Heart left ventricle (tissue), 16 donors: ENCODE measurements around the gene TACC2. TPM values are rescaled to one million over a fixed set of nuclear protein-coding genes. Genes with fewer than 3 reads are reported as not detected.

ENCODE experiments used
- ATAC-seq, 4 donors: fragments of 200-7000 bp; cut with Tn5 transposase; one replicate each; pipeline ENCODE4 v1.9.1; 2020 to 2022; ENCODE audit warnings: moderate library complexity in 4 of 4, mild to moderate bottlenecking in 3 of 4, moderate number of reproducible peaks in 1 of 4
- DNase-seq, 5 donors: peaks; one replicate each; pipeline ENCODE4 v3.0.0-alpha.2; 2020
- H3K27ac ChIP-seq, 12 donors: fragments of 200-600 bp; sonication (generic) in 4 of 12; one replicate each; pipeline versions ENCODE4 v1.5.0 to v1.8.0; 2016 to 2022; ENCODE audit warnings: mild to moderate bottlenecking in 2 of 12
- H3K27me3 ChIP-seq, 9 donors: fragments of 200-600 bp; sonication (generic) in 2 of 9; one replicate each; pipeline versions ENCODE4 v1.5.1 to v1.8.0; 2016 to 2022; ENCODE audit warnings: mild to moderate bottlenecking in 3 of 9
- H3K36me3 ChIP-seq, 9 donors: fragments of 200-600 bp; sonication (generic) in 2 of 9; one replicate each; pipeline versions ENCODE4 v1.5.0 to v1.8.0; 2018 to 2022; ENCODE audit warnings: mild to moderate bottlenecking in 2 of 9
- H3K4me1 ChIP-seq, 12 donors: fragments of 200-600 bp; sonication (generic) in 4 of 12; one replicate each; pipeline versions ENCODE4 v1.5.0 to v1.8.0; 2016 to 2022; ENCODE audit warnings: mild to moderate bottlenecking in 3 of 12
- H3K4me3 ChIP-seq, 12 donors: fragments of 200-600 bp; sonication (generic) in 4 of 12; one replicate each; pipeline versions ENCODE4 v1.5.0 to v1.8.0; 2017 to 2022; ENCODE audit warnings: mild to moderate bottlenecking in 9 of 12, moderate library complexity in 4 of 12
- H3K9me3 ChIP-seq, 12 donors: fragments of 200-600 bp; sonication (generic) in 4 of 12; one replicate each; pipeline versions ENCODE4 v1.5.0 to v1.8.0; 2016 to 2022; ENCODE audit warnings: mild to moderate bottlenecking in 1 of 12
- CTCF ChIP-seq, 12 donors: fragments of 200-600 bp; sonication (generic) in 4 of 12; IDR thresholded peaks; one replicate each; pipeline versions ENCODE4 v1.5.0 to v1.8.0; 2018 to 2022; ENCODE audit warnings: antibody characterized with exemption in 12 of 12, mild to moderate bottlenecking in 5 of 12
- POLR2A ChIP-seq, 2 donors: fragments of 450-650 bp; IDR thresholded peaks; one replicate each; pipeline ENCODE4 v1.6.1; 2017; ENCODE audit warnings: antibody characterized with exemption in 2 of 2, mild to moderate bottlenecking in 2 of 2, moderate library complexity in 2 of 2
- WGBS, 4 donors: extraction: QIAGEN DNeasy Blood & Tissue Kit in 2 of 4; methylation state at CpG; one replicate each; pipeline versions ENCODE4 v1.1.5 to v1.1.7; 2013 to 2018; 5-methylcytosine and 5-hydroxymethylcytosine counted together
- intact Hi-C, 10 donors: fragments of 100-400 bp; cut with DNase I; formaldehyde crosslinking; loops; one replicate each; pipeline versions ENCODE4 v1.11.1 to v1.14.2; 2022
- polyA plus RNA-seq, 2 donors: library from polyadenylated mRNA; stranded (reverse); fragments of 200-250 nt; gene quantifications; one replicate each; pipeline ENCODE4 v1.2.3, GENCODE V29; 2013
- total RNA-seq, 9 donors: library from RNA; depleted of rRNA in 2 of 9; stranded (reverse); fragments of >200 nt in 2 of 9; fragmentation: NEBNext Ultra II Directional in 3 of 9; extraction: Animal tissue kit (Norgen Biotek cat#: 25700) in 3 of 9; gene quantifications; one replicate each; pipeline versions ENCODE4 v1.1.0 to v1.2.4, GENCODE V29; 2016 to 2023
- donor health status: ischemic (EF 13 %, LVEDD 7.1; RV severe dilation, severe dysfunction).
- donor health status: healthy with polysubstance abuse.
- donor health status: DM: no; HTN: yes; CAD: no.
- donor health status: DM: no; HTN: no; CAD: no.
- donor health status: ischemic (EF 25% LVEDD 6.9; RV normal size, moderate dysfunction).
- donor health status: ischemic (EF 25% LVEDD 5.7; RV mildly dilated, moderate dysfunction).
- donor health status: healthy.
- donor health status: DM: yes; HTN: yes; CAD: no.
- donor health status: ischemic (EF 35%, LVEDD 5.7; RV mildly dilated, moderate dysfunction).
- donor health status: nonischemic (EF 11% LVEDD 7.7; RV severe dilation, severe dysfunction).
- donor health status: DM: yes; HTN: yes; CAD: no.
- donor health status: PGD.
- donor health status: ischemic (EF 29% LVEDD 5.4; RV normal size, mild dysfunction).
- donor health status: nonischemic (EF 23%, LVEDD 6.1; RV moderate dilation, normal function).

The TACC2 gene
- total and polyA plus RNA-seq, 11 donors, result 96.7 to 456 (median 294) TPM

- TF ChIP-seq CTCF (IDR thresholded peaks at IDR 0.05) (no peak), POLR2A (IDR thresholded peaks at IDR 0.05) (no peak)
- ATAC-seq (no peak), DNase-seq (no peak)
- no peak overlapping the region for H3K4me3 ChIP-seq
- intact Hi-C loops, result no loop called here
- peak overlapping the region in 8 of 12 donors; percentile 50 to 94 (median 84) for H3K27ac ChIP-seq
- WGBS, 4 donors, result 73 to 81% (median 79%) methylated on average over 8 of the region's 8 CpGs
- H3K36me3 ChIP-seq, result peaks cover 0 to 32% (median 26%) of the 10 kb centered on the region in 9 donors
- peaks cover 0 to 91% (median 50%) of the 10 kb centered on the region in 12 donors for H3K4me1 ChIP-seq
- H3K27me3 ChIP-seq, result no peaks in the 10 kb centered on the region
- H3K9me3 ChIP-seq, result no peaks in the 10 kb centered on the region
Observed at GRCh38 chr10:122130474-122131110, 141.6 kb downstream of the TACC2 start.

GRCh38 chr10:122132331-122132755, 143.4 kb downstream of the TACC2 start:
- no peak for DNase-seq
- H3K36me3 ChIP-seq, result peaks cover 0 to 39% (median 32%) of the 10 kb centered on the region in 9 donors
- intact Hi-C loops, result no loop called here
- TF ChIP-seq POLR2A (IDR thresholded peaks at IDR 0.05) (no peak), CTCF (IDR thresholded peaks at IDR 0.05) (no peak)
- no peak overlapping the region for H3K4me3 ChIP-seq
- H3K27ac ChIP-seq, result peak overlapping the region in 8 of 12 donors; percentile 1 to 94 (median 44)
- no peaks in the 10 kb centered on the region for H3K27me3 ChIP-seq
- WGBS, 4 donors, result 61 to 83% (median 74%) methylated on average over 15 of the region's 15 CpGs
- no peak for ATAC-seq
- H3K9me3 ChIP-seq, result no peaks in the 10 kb centered on the region
- peaks cover 0 to 91% (median 40%) of the 10 kb centered on the region in 12 donors for H3K4me1 ChIP-seq

GRCh38 chr10:122132882-122133565, 144.1 kb downstream of the TACC2 start:
- Histone ChIP-seq H3K4me3 (no peak overlapping the region), H3K27me3 (no peaks in the 10 kb centered on the region), H3K9me3 (no peaks in the 10 kb centered on the region), H3K4me1 (peaks cover 0 to 91% (median 39%) of the 10 kb centered on the region in 12 donors), H3K36me3 (peaks cover 0 to 45% (median 32%) of the 10 kb centered on the region in 9 donors), H3K27ac (peak overlapping the region in 9 of 12 donors; percentile 1 to 94 (median 49))
- intact Hi-C loops, result no loop called here
- 59 to 74% (median 65%) methylated on average over 12 of the region's 12 CpGs for WGBS, 4 donors
- ATAC-seq (peak in 1 of 4 donors; percentile 14), DNase-seq (no peak)
- TF ChIP-seq POLR2A (IDR thresholded peaks at IDR 0.05) (no peak), CTCF (IDR thresholded peaks at IDR 0.05) (no peak)
